Right cardiac atrium (tissue), 5 donors: ENCODE results near the gene GNA12. TPM values are rescaled to one million over a fixed set of nuclear protein-coding genes. Genes with fewer than 3 reads are reported as not detected.

Source experiments
- ATAC-seq, 2 donors: fragments of 200-7000 bp; cut with Tn5 transposase; one replicate each; pipeline versions ENCODE4 v1.8.0 to v1.9.1; 2020; ENCODE audit warnings: moderate library complexity in 2 of 2, mild to moderate bottlenecking in 1 of 2
- DNase-seq, 3 donors: peaks; one replicate each; pipeline ENCODE4 v3.0.0-alpha.2; 2020
- H3K27ac ChIP-seq: one replicate; pipeline ENCODE4 v1.5.1; 2013; ENCODE audit warnings: mild to moderate bottlenecking, low read length, control low read depth, moderate library complexity
- H3K27me3 ChIP-seq: one replicate; pipeline ENCODE4 v1.6.1; 2013; ENCODE audit not compliant: control insufficient read depth, insufficient read depth
- H3K4me1 ChIP-seq: one replicate; pipeline ENCODE4 v1.6.1; 2013; ENCODE audit warnings: low read length; ENCODE audit not compliant: control insufficient read depth, insufficient read depth
- H3K4me3 ChIP-seq: one replicate; pipeline ENCODE4 v1.5.1; 2013; ENCODE audit warnings: low read length, control low read depth
- H3K9me3 ChIP-seq: one replicate; pipeline ENCODE4 v1.6.1; 2013; ENCODE audit warnings: low read length; ENCODE audit not compliant: control insufficient read depth
- WGBS: extraction: QIAGEN DNeasy Blood & Tissue Kit; methylation state at CpG from one replicate; pipeline ENCODE4 v1.1.7; 2013; 5-methylcytosine and 5-hydroxymethylcytosine counted together
- intact Hi-C, 4 donors: fragments of 100-400 bp; cut with DNase I; formaldehyde crosslinking; loops; one replicate each; pipeline versions ENCODE4 v1.11.0 to v1.14.0; 2022 to 2023
- polyA plus RNA-seq: library from polyadenylated mRNA; stranded (reverse); fragments of 200-250 nt; gene quantifications from one replicate; pipeline ENCODE4 v1.2.3, GENCODE V29; 2013
- total RNA-seq, 4 donors: library from RNA; stranded (reverse); fragmentation: NEBNext Ultra II Directional; extraction: Animal tissue kit (Norgen Biotek cat#: 25700); gene quantifications; one replicate each; pipeline ENCODE4 v1.2.1, GENCODE V29; 2021
- donor health status: healthy with polysubstance abuse.
- donor health status: DM: no; HTN: yes; CAD: no.
- donor health status: DM: no; HTN: no; CAD: no.
- donor health status: DM: no; HTN: yes; CAD: no; lungs with severe emphysema.
- donor health status: DM: yes; HTN: yes; CAD: no.

Gene GNA12
- total and polyA plus RNA-seq, 5 donors, result 32.8 to 68.1 (median 62.8) TPM

- H3K27ac ChIP-seq, result peak overlapping the region; percentile 55
- peak; percentile 27 to 57 for ATAC-seq
- intact Hi-C loops, result no loop called here
- DNase-seq, result peak in 1 of 3 donors; percentile 70
- H3K4me1 ChIP-seq, result peaks cover 30% of the 10 kb centered on the region
- H3K4me3 ChIP-seq, result no peak overlapping the region
- no peaks in the 10 kb centered on the region for H3K27me3 ChIP-seq
- WGBS, result 41% methylated on average over 5 of the region's 5 CpGs
- H3K9me3 ChIP-seq, result no peaks in the 10 kb centered on the region
These were observed 21.0 kb downstream of the GNA12 start for GRCh38 chr7:2823130-2823529.

GRCh38 chr7:2821842-2822507 lies 22.1 kb downstream of the GNA12 start:
- DNase-seq (no peak), ATAC-seq (no peak)
- 90% methylated on average over 10 of the region's 10 CpGs for WGBS
- H3K9me3 ChIP-seq, result no peaks in the 10 kb centered on the region
- intact Hi-C loops, result no loop called here
- H3K27me3 ChIP-seq, result no peaks in the 10 kb centered on the region
- H3K4me1 ChIP-seq, result peaks cover 30% of the 10 kb centered on the region
- no peak overlapping the region for H3K4me3 ChIP-seq
- no peak overlapping the region for H3K27ac ChIP-seq

- no peak for ATAC-seq
- H3K4me1 ChIP-seq, result peaks cover 30% of the 10 kb centered on the region
- peak in 2 of 3 donors; percentile 28 to 31 for DNase-seq
- intact Hi-C loops, result no loop called here
- H3K9me3 ChIP-seq, result no peaks in the 10 kb centered on the region
- no peaks in the 10 kb centered on the region for H3K27me3 ChIP-seq
- H3K27ac ChIP-seq, result peak overlapping the region; percentile 29
- H3K4me3 ChIP-seq, result no peak overlapping the region
- 60% methylated on average over 12 of the region's 12 CpGs for WGBS
These were observed 22.8 kb downstream of the GNA12 start for GRCh38 chr7:2821161-2821841.

- WGBS, result 77% methylated on average over 4 of the region's 4 CpGs
- Histone ChIP-seq H3K27me3 (no peaks in the 10 kb centered on the region), H3K4me3 (no peak overlapping the region), H3K4me1 (peaks cover 28% of the 10 kb centered on the region), H3K27ac (peak overlapping the region; percentile 55), H3K9me3 (no peaks in the 10 kb centered on the region)
- ATAC-seq (peak; percentile 84), DNase-seq (peak; percentile 77 to 86 (median 86))
- intact Hi-C loops, result no loop called here
These were observed 23.6 kb downstream of the GNA12 start for GRCh38 chr7:2820508-2820934.

DNA sequence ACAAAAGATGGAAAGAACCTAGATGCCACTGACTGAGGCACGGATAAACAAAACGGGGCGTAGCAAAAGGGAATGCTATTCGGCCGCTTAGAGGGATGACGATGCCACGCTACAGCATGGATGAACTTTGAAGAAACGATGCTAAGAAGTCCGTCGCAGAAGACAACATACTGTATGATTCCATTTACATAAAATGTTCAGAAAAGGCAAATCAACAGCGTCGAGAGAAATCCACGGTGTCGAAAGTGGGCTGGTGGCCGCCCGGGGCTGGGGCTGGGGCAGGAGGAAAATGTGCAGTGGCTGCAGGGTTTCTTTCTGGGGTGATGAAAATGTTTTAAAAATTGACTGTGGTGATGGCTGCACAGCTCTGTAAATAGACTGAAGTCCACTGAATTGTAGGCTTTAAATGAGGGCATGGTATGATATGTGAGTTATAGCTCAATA lies 24.1 kb downstream of the GNA12 start:
- intact Hi-C loops, result no loop called here
- Histone ChIP-seq H3K27ac (no peak overlapping the region), H3K27me3 (no peaks in the 10 kb centered on the region), H3K4me3 (no peak overlapping the region), H3K4me1 (peaks cover 26% of the 10 kb centered on the region), H3K9me3 (no peaks in the 10 kb centered on the region)
- peak in 1 of 3 donors; percentile 37 for DNase-seq
- WGBS, result 95% methylated on average over 16 of the region's 16 CpGs
- ATAC-seq, result no peak

GRCh38 chr7:2819161-2819953 lies 24.8 kb downstream of the GNA12 start:
- ATAC-seq (no peak), DNase-seq (peak in 1 of 3 donors; percentile 28)
- intact Hi-C loops, result no loop called here
- H3K27me3 ChIP-seq, result no peaks in the 10 kb centered on the region
- no peak overlapping the region for H3K4me3 ChIP-seq
- WGBS, result 86% methylated on average over 15 of the region's 15 CpGs
- no peaks in the 10 kb centered on the region for H3K9me3 ChIP-seq
- peaks cover 25% of the 10 kb centered on the region for H3K4me1 ChIP-seq
- H3K27ac ChIP-seq, result peak overlapping the region; percentile 44

DNA sequence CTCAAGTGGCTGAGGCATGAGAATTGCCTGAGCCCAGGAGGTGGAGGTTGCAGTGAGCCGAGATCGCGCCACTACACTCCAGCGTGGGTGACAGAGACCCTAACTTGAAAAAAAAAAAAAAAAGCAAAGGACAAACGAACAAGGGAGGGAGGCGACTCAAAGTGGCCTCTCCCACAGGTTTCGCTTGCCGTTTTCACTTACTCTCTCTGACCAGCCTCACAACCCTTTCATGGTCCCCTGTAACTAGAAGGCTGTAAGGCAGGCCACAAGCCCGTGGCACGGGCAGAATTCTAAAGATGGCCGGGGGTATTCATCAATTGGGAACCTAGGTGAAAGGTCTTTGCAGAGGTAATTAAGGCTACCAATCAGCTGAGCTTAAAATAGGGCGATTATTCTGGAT lies 25.5 kb downstream of the GNA12 start:
- ATAC-seq (no peak), DNase-seq (no peak)
- Histone ChIP-seq H3K9me3 (no peaks in the 10 kb centered on the region), H3K4me3 (no peak overlapping the region), H3K27me3 (no peaks in the 10 kb centered on the region), H3K27ac (no peak overlapping the region), H3K4me1 (peaks cover 21% of the 10 kb centered on the region)
- 90% methylated on average over 12 of the region's 12 CpGs for whole genome bisulfite sequencing
- intact Hi-C loops, result no loop called here

DNA sequence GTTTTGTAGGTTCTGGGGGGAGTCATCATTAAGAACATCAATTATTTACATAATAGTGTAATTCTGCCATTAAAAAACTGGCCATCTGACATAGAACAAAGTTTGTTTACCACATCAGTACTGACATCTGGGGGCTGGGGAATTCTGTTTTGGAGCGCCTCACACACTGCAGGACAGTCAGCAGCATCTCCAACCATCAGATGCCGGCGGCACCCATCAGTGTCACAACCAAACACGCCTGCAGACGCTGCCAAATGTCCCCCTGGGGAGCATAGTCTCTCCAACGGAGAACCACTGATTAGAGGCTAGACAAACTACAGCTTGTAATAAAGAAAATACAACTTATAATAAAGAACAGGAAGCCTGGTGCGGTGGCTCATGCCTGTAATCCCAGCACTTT lies 26.0 kb downstream of the GNA12 start:
- Histone ChIP-seq H3K4me3 (no peak overlapping the region), H3K4me1 (peaks cover 23% of the 10 kb centered on the region), H3K27ac (no peak overlapping the region), H3K9me3 (no peaks in the 10 kb centered on the region), H3K27me3 (no peaks in the 10 kb centered on the region)
- DNase-seq, result peak; percentile 53 to 82 (median 82)
- no peak for ATAC-seq
- 46% methylated on average over 7 of the region's 7 CpGs for WGBS
- intact Hi-C loops, result no loop called here

DNA sequence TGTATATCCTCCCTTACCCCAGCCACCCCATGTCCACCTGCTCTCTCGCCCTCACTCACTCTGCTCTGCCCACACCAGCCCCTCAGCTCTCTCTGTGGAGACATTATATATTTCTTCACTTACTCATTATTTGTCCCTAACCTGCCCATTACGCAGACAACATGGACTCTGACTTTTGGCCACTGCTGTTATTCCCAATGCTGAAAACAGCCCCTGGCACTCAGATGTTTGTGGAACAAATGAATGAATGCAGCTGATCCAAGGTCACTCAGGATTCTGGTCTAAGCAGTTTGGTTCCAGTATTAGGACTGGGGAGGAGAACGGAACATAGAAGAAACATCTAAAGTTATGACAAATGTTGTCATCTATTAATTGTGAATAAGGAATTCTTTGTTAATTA lies 26.7 kb downstream of the GNA12 start:
- no peaks in the 10 kb centered on the region for H3K9me3 ChIP-seq
- peaks cover 23% of the 10 kb centered on the region for H3K4me1 ChIP-seq
- H3K27ac ChIP-seq, result no peak overlapping the region
- intact Hi-C loops, result no loop called here
- DNase-seq (no peak), ATAC-seq (no peak)
- no peak overlapping the region for H3K4me3 ChIP-seq
- 70% methylated on average over 3 of the region's 3 CpGs for WGBS
- H3K27me3 ChIP-seq, result no peaks in the 10 kb centered on the region

DNA sequence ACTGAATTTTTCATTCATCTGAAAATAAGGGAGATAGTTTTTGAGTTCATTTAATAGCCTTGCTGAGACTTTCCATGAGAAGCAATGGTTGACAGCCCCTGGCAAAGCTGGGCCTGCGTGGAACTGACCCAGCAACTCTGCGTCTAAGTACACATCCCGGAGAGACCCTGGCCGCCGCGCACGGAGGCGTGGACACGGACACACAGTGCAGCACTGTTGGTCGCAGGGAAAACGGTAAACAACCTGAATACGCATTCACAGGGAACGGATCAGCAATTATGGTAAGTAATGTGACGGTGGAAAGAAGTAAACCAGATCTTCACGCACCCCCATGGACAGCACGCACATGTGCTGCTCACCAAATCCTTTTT lies 28.2 kb downstream of the GNA12 start:
- ATAC-seq (no peak), DNase-seq (no peak)
- Histone ChIP-seq H3K4me1 (peaks cover 21% of the 10 kb centered on the region), H3K27me3 (no peaks in the 10 kb centered on the region), H3K9me3 (no peaks in the 10 kb centered on the region), H3K4me3 (no peak overlapping the region), H3K27ac (no peak overlapping the region)
- intact Hi-C loops, result no loop called here
- WGBS, result 90% methylated on average over 16 of the region's 16 CpGs
